ENCODE data around the gene FOXC2.

The FOXC2 gene

GRCh38 chr16:86556576-86556975 lies 10.1 kb upstream of the FOXC2 start:
- DNase-seq (ENCODE audit: low spot score) = no peak

DNA sequence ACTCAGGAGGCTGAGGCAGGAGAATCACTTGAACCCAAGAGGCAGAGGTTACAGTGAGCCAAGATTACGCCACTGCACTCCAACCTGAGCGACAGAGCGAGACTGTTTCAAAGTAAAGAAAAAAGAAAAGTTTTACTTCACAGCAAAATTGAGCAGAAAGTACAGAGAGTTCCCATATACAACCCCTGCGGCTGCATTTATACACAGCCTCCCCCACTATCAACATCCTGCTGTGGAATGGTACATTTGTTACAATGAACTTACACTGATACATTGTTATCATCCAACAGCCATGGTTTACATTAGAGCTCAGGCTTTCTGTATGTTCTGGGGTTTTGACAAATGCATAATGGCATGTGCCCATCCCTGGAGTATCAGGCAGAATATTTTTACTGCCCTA lies 9.0 kb upstream of the FOXC2 start:
- no peak for DNase-seq (ENCODE audit: low spot score)

- DNase-seq (ENCODE audit: low spot score) = no peak
These were observed 8.1 kb upstream of the FOXC2 start for GRCh38 chr16:86558355-86559193.

DNA sequence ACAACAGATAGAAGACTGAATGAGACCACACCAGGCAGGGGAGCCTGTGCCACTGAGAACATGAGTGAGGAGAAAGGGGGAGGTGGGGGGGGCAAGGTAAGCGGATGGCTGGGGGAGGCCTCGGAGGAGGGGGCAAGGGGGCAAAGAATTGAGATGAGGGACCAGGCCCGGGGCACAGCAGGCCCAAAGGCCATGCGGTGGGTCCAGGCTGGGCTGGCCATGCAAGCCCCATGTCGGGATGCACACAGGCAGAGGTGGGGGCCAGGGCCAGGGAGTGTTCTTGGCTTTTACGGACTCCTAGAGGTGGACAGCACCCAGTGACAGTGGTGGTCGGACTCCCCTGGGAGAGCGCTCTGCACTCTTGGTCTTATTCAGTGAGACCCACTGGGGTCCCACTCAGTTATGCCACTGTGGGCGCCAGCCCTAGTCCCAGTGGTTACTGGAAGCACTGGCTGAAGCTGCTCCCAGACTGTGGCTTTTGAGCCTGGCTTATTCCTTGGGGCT lies 6.8 kb upstream of the FOXC2 start:
- no peak for DNase-seq (ENCODE audit: low spot score)

GRCh38 chr16:86562356-86562755 lies 4.3 kb upstream of the FOXC2 start:
- no peak for DNase-seq (ENCODE audit: low spot score)

- DNase-seq (ENCODE audit: low spot score) = peak; percentile 80
These were observed 2.9 kb upstream of the FOXC2 start for GRCh38 chr16:86563469-86564345.

DNA sequence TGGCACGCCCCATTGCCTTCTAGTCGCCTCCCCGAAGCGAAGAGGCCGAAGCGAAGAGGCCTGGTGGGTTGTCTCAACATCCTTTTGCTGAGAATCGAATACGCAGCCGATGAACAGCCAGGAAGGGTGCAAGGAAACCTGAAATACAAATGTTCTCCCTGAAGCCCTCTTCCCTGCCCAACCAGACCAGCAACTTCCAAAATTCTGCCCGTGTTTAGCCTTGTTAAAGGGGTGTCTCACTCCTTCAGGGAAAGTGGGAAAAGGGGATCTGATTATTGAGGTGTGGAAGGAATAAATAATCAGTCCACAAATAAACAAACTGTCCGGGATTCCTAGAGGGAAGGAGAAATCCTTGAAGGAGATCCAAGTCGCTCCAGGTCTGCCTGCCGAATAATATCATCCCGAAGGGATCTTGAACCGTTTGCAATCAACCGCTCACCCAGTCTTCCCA lies 1.4 kb upstream of the FOXC2 start:
- DNase-seq (ENCODE audit: low spot score) = no peak

- DNase-seq (ENCODE audit: low spot score) = no peak
These were observed 751 bp upstream of the FOXC2 start for GRCh38 chr16:86565644-86566511.

- DNase-seq (ENCODE audit: low spot score) = peak; percentile 48
These were observed 504 bp downstream of the FOXC2 start for GRCh38 chr16:86566966-86567700.

DNA sequence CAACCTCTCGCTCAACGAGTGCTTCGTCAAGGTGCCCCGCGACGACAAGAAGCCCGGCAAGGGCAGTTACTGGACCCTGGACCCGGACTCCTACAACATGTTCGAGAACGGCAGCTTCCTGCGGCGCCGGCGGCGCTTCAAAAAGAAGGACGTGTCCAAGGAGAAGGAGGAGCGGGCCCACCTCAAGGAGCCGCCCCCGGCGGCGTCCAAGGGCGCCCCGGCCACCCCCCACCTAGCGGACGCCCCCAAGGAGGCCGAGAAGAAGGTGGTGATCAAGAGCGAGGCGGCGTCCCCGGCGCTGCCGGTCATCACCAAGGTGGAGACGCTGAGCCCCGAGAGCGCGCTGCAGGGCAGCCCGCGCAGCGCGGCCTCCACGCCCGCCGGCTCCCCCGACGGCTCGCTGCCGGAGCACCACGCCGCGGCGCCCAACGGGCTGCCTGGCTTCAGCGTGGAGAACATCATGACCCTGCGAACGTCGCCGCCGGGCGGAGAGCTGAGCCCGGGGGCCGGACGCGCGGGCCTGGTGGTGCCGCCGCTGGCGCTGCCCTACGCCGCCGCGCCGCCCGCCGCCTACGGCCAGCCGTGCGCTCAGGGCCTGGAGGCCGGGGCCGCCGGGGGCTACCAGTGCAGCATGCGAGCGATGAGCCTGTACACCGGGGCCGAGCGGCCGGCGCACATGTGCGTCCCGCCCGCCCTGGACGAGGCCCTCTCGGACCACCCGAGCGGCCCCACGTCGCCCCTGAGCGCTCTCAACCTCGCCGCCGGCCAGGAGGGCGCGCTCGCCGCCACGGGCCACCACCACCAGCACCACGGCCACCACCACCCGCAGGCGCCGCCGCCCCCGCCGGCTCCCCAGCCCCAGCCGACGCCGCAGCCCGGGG lies 1.3 kb downstream of the FOXC2 start:
- DNase-seq (ENCODE audit: low spot score) = peak; percentile 55

GRCh38 chr16:86568677-86569623 lies 2.3 kb downstream of the FOXC2 start:
- DNase-seq (ENCODE audit: low spot score) = no peak

DNA sequence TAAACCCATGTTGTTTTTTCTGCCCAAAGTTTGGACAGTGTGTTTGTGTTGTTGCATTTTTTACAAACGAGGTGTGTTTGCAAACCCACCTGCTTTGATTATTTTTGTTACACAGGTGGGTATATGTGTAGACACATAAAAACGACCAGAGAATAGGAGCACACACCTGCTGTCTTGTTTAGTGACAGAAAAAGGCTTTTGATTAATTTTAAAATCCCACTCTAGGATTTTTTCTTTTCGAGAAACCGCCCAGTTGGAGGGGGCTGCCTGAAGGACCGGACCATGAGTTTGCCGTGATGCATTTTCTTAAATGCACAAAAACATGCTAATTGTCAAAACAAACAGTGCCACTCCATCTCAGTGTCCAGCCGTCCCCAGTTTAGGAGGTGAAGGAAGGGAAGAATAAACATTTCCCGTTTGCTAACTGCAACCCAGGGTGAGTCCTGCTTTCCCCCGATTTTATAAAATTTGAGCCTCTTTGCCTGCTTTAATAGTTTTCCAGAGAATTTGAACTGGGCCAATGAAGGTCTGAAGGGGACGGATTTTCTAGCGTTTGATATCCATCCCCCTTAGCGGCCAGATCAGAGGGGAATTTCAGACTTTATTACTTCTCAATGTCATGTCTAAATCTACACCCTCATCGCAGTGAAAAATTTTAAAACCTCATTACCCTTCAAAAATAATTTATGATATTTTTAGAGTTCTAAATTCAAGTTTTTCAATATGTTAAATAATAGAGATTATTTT lies 3.2 kb downstream of the FOXC2 start:
- DNase-seq (ENCODE audit: low spot score) = no peak

- DNase-seq (ENCODE audit: low spot score) = no peak
These were observed 4.2 kb downstream of the FOXC2 start for GRCh38 chr16:86570558-86571529.

- no peak for DNase-seq (ENCODE audit: low spot score)
These were observed 4.9 kb downstream of the FOXC2 start for GRCh38 chr16:86571530-86571915.

GRCh38 chr16:86572041-86572521 lies 5.5 kb downstream of the FOXC2 start:
- no peak for DNase-seq (ENCODE audit: low spot score)

DNA sequence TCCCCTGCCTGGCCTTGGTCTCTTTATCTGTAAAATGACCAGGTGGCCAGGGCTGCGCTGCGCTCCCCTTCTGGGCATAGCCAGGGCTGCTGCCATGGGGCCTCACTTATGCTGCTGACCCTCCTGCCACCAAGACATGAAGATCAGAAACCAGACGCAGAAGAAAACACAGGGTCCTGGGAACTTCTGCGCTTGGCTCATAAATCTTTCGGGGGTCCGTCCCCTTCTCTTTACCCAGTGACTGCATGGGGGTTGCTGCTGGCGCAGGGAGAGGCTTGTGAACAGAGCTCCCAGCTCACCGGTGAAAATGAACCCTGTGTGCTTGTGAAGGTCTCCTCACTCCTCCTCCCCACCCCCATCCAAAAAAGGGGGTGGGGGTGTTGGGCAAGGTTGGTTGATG lies 6.0 kb downstream of the FOXC2 start:
- DNase-seq (ENCODE audit: low spot score) = no peak

- DNase-seq (ENCODE audit: low spot score) = no peak
These were observed 6.6 kb downstream of the FOXC2 start for GRCh38 chr16:86573215-86573614.
